Hepatic stellate cell (primary cell): Measurements from ENCODE around the gene GALNT9.
"Not testable (repeated sequence)": the region's sequence is repeated elsewhere in the genome, so short reads cannot be mapped to it uniquely, and the experiment has no call there.

Experiments used
- DNase-seq: peaks from one replicate; pipeline ENCODE4 v3.0.0; 2011; ENCODE audit warnings: low spot score

GALNT9 gene

DNA sequence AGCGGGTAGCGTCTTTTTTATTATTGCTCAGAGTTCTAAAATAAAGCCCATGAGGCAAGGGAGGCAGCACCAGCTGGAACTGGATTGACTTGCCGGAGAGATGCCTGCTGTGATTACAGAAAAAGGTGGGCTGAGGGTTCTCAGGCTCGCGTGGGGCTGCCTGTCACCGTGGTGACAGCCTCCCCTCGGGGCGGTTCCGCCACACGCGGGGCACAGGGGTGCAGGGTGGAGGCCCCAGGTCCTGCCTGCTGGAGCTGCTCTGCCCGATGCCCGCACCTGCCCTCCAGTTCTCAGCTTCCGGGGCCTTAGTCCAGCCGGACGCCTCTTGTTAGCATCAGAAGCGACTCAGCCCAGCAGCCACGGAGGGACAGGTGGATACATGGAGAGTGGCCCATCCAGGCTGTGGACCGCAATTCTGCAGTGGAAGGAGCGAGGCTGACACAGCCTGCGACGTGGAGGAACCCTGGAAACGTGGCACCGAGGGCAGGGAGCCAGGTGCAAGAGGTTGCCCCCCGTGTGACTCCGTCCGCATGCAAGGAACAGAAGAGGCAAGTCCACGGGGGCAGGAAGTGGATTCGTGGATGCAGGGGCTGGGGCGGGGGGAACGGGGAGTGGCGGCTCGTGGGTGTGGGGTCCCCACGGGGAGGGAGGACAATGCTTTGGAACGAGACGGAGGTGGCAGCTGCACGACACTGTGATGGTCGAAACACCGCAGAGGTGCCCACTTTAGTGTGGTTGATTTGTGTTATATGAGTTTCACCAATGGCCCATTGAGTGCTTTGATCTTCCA is 79.5 kb downstream of the GALNT9 start:
- no peak for DNase-seq

DNA sequence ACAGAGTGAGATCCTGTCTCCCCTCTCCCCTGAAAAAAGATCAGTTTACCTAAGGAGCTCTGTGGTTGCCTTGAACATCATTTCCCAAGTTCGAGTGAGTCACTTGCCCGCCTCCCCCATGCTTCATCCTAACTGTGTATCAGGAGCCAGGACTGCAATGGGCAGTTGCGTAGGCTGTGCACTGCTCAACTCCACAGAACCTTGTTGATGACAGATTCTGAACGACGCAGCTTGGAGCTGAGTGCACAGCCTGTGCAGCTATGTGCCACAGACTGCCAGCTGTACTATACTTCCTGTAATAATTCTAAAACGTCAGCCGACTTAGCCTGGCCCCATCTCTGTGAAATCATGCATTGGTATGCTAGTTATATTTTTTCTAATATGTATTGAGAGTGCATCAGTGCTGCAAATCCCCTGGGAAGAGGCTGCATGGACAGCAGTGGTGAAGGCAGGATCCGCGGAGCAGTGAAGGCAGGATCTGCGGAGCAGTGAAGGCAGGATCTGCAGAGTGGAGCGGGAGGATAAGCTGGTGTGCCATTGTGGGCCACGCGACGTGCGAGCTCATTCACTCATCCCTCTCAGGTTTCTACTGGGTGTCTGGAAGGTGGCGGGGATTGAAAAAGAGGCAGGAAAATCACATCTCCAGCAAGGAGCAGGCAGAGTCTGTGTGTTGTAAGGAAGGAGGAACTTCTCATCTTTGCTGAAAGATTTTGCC is 80.8 kb downstream of the GALNT9 start:
- DNase-seq = peak; percentile 31

DNA sequence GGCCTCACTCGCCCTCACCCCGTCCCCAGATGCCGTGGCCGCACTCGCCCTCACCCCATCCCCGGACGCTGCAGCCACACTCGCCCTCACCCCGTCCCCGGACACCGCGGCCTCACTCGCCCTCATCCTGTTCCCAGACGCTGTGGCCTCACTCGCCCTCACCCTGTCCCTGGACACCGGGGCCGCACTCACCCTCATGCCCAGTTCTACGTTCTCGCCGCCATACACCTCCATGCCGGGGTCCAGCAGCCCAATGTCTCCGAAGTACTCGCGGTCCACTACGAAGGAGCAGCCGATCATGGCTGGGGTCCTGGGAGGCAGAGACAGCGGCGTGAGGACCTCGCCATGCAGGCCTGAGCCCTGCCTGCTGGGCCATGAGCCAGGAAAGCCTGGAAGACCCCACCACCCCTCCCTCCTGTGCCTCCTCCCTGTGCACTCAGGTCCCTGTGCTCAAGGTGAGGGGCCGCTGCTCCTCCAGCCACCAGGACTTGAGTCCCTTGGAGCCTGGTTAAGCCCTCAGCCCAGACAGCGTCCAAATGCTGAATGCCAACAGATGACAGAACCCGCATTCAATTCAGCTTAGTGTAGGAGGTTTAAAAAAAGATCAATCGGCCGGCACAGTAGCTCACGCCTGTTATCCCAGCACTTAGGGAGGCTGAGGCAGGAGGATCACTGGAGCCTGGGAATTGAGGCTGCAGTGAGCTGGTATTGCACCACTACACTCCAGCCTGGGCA is 81.5 kb downstream of the GALNT9 start:
- no peak for DNase-seq

DNA sequence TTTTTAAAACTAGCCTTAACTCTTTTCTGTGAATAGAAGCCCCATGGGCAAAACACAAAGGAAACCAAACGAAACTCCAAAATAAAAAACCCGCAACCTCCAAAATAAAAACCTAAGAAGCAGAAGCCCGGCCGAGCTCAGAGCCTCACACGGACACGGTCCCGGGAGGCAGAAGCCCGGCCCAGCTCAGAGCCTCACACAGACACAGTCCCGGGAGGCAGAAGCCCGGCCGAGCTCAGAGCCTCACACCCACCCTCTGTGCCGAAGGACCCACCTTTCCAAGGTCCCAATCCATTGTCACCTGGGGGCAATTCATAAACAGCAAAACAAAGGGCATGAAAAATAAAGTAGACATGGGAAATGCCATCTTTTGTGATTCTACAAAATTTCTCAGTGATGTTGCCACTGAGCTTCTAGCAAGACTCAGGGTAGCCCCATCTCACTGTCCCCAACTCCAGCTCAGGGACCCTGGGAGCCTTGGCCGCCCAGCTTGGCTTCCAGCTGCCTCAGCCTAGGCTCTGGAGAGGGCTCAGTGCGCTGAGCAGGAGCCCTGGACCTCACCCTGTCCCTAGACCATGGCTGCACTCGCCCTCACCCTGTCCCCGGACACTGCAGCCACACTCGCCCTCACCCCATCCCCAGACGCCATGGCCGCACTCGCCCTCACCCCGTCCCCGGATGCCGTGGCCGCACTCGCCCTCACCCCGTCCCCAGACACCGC is 82.2 kb downstream of the GALNT9 start:
- no peak for DNase-seq

DNA sequence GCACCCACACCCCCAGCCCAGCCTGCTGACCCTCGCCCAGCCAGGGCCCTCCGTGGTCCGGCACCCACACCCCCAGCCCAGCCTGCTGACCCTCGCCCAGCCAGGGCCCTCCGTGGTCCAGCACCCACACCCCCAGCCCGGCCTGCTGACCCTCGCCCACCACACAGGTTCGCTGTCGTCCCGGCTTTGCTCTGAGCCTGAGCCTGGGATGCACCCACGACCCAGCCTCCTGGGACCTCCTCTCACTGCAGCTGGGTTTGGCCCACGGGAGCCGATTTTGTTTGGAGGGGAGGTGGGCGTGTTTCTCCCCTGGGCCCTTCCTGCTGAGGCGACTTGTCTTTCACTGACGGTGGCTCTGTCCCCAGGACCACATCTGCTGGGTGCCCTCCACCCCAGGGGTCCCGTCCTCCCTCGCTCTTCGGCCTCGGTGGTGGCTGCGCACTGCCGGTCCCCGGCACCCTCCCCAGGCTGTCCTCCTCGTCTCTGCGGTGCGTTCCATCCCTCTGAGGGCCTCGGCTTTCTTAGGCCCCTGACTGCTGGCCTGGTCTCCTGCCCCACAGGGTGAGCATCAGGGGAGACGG is 83.8 kb downstream of the GALNT9 start:
- no peak for DNase-seq

DNA sequence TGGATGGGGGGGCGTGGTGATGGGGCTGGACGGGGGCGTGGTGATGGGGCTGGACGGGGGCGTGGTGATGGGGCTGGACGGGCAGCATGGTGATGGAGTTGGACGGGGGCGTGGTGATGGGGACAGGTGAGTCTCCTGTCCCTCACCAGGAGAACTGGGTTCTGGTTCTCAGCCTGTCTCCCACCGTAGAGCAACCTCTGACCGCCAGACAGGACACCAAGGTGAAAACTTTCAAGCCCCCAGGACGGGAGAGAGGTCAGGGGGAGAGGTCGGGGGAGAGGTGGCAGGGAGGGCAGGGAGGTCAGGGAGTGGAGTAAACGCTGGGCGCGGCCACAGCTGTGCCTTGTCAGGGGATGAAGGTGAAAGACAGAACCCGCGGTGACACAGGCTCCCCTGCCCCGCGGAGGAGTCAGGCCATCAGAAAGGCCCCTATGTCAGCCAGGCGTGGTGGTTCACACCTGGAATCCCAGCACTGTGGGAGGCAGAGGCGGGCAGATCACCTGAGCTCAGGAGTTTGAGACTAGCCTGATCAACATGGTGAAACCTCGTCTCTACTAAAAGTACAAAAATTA is 84.6 kb downstream of the GALNT9 start:
- no peak for DNase-seq

DNA sequence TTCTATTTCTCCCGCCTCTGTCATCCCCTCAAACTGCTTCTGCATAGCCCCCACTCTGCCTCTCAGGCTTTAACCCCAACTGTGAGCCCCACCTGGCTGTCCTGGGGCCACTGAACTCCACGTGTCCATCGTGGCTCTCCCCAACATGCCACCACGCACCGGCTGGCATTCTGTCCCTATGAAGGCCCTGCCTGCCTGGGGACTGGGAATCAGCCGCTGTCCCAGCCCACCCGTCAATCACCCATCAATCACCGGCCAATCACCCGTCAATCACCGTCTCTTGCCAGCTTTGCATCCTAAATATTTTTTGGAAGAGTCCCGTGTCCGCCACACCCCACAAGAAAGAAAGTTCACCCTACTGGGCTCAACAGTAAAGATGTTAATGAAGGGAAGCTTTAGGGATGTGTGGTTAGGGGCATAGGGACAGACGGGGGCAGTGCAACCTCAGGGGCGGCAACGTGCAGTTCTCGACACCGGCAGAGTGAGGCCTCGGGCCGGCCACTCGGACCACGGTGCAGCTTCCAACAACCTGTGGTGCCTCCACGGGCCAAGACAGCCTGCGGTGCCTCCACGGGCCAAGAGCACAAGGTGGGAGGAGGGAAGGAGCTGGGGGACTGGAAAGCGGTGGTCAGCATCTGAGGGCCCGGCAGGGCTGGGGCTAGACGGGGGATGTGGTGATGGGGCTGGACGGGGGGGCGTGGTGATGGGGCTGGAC is 85.6 kb downstream of the GALNT9 start:
- no peak for DNase-seq

DNA sequence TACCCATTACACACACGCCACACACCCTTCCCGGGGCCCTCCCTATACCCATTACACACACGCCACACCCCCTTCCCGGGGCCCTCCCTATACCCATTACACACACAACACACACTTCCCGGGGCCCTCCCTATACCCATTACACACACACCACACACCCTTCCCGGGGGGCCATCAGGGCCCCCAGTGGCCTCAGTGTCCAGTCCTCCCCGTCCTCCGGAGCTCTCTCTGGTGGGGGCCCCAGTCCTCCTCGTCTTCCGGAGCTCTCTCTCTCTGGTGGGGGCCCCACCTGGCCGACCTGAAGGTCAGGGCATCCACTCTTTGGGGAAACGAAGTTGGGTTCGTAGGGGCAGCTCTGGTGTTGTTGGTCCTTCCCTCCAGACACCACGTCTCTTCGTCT is 86.2 kb downstream of the GALNT9 start:
- DNase-seq = not testable (repeated sequence)

DNA sequence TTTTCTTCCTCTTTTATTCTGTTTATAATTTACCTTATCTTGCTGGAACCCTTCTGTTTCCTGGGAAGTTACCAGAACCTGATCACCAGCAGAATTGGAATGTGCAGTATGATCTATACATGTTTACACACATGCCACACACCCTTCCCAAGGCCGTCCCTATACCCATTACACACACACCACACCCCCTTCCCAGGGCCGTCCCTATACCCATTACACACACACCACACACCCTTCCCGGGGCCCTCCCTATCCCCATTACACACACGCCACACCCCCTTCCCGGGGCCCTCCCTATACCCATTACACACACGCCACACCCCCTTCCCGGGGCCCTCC is 88.8 kb downstream of the GALNT9 start:
- not testable (repeated sequence) for DNase-seq

DNA sequence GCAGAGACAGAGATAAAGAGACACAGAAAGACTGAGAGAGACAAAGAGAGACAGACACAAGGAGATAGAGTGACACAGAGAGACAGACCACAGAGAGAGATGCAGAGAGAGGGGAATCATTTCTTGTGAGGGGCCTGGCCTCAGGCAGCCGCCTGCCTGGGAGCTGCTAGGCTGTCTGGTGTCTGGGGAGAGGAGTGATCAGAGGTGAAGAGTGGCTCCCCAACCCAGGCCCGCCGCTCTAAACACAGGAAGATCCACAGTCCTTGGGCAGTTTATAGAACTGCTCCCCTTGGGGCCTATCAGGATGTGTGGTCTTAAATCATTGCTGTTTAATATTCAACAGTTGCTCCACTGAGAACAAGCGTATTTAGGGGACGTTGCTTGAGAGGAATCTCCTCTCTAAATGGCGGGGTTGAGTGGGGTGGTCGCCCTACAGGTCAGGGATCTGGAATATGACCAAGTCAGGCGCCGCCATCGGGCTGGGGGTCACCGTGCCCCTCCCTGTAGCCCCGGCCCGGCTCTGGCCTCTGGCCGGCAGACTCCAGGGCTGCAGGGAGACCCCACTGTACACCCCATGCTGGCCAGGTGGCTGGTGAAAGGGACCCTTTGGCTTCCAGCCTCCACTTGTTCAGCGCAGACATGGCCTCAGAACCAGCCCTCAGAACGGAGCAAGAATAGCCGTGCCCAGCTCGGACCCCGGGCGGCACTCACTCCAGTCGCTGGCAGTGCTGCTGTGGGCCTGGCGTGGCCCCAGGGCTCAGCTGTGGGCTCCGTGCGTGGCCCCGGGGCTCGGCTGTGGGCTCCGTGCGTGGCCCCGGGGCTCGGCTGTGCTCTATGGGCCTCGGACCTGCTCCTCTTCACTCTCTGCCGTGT is 89.4 kb downstream of the GALNT9 start:
- DNase-seq = no peak

DNA sequence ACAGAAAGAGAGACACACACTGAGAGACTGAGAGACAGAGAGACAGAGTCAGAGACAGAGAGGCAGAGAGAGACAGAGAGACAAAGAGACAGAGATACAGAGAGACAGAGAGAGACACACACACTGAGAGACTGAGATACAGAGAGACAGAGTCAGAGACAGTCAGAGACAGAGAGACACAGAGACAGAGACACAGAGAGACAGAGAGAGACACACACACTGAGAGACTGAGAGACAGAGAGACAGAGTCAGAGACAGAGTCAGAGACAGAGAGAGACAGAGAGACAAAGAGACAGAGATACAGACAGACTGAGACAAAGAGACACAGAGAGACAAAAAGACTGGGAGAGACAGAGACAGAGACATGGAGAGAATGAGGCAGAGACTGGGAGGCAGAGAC is 90.0 kb downstream of the GALNT9 start:
- no peak for DNase-seq

DNA sequence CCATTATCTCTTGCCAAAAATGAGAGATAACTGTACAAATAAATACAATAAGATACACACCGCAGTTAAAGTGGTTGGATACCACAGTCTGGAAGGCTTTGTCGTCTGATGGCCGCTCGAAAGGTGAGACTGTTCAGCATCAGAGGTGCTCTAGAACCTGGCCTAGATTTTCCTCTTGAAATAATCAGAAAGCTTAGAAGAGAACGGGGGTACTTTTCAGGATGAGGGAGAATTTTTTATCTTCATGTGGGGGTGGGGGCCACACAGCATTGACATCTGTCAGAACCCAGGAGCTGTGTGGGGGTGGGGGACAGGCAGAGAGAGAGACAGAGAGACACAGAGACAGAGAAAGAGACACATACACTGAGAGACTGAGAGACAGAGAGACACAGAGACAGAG is 90.5 kb downstream of the GALNT9 start:
- DNase-seq = no peak

DNA sequence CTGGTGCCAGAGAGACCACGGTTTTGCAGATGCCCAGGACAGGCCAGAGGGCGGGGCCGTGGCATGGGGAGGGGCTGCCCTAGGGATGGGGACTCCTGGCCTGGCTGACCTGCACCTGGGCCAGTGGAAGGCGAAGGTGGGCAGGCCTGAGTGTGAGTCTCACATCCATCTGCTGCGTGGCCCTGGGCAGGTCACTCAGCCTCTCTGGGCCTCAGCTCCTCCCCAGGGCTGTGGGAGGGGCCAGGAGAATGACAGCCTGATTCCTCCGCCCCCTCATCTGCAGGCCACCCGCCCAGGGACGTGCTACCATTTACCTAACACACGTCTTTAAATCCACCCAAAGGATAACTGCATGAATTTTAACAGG is 90.9 kb downstream of the GALNT9 start:
- DNase-seq = no peak

DNA sequence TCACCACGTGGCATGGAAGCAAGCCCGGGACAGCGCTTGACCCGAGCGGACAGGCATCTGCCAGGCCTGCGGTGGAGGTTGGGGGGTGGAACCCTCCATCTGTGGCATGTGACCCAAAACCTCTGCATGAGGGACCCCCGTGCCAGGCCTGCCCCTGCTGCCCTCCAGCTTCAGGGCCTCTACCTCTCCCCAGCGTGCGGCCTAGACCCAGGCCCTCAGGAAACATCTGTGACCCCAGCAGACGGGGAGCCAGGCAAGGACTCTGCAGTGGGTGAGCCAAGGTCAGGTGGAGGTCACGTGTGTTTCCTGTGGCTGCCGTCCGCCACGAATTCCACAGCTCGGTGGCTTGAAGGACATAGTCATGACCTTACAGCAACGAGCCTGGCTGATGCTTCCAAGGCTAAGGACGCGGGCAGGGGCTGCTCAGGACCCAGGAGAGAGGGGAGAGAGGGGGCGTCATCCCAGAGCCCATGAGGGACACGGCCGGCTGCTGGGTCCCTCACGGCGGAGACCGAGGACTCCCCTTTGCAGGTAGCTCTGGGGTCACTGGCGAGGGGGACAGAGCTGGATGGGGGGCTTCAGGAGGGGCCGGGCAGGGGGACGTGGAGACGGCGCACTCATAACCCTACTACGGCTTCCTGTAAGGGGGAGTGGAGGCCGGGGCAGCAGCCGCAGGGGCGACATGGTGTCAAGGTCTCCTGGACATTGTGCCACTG is 91.5 kb downstream of the GALNT9 start:
- DNase-seq = no peak

DNA sequence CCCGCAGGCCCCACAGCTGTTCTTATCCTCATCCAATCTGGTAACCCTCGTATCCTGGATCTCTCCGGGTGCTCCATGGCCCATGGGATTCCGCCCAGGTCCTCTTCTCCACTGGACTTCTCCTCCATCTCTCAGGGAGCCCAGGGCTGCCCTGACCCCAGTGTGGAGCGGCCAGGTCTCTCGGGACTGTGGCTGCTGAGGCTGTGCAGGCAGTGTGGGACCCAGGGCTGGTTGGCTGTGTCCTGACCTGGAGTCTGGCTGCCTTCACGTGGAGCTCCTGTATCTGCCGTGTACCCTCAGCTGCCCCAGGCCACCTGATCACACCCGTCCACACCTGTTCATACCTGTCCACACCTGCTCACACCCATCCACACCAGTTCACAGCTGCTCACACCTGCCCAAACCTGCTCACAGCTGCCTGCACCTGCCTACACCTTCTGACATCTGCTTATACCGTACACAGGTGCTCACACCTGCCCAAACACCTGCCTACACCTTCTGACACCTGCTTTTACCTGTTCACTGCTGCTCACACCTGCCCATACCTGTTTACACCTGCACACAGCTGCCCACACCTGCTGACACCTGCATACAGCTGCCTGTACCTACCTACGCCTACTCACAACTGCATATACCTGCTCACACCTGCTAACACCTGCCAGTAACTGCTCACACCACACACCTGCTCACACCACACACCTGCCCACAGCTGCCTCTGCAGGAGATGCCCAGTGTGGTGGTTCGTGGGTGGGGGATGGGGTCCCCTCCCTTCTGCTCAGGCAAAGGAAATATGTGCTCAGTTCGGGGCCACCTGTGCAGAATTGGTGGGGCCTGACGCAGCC is 92.2 kb downstream of the GALNT9 start:
- no peak for DNase-seq

DNA sequence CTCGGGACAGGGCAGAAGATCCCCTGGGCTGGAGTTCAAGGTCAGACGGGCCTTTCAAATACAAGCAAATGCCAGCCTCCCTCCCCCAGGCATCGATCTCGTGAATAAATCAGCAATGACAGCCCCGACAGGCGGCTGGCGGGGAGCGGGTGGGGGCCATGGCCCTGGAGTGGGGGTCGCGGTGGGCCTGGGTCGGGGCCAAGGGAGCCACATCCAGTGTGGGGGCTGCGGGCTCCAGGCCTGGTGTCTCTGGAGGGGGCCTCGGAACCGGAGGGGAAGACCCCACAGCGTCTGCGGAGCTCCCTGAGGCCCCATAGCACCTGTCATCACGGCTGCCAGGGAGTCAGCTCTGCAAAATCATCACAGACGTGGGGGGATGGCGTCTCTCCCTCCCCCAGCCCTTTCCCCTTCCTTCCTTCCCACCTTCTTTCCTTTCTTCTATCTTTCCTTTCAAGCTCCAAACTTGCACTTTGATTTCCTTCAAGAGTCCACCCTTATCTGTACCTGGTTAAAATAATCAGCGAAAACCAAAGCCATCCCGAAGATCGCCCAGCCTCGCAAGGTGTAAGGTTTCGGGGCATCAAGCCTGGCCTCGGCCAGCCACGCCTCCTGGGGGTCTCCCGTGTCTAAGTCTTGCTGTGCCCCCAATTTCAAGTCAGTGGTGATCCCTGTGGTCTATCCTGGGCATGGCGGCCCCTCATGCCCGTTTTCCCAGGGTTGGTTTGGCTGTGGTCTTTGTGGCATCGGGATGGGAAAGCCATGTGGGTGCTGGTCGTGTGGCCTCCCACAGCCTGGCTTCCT is 93.1 kb downstream of the GALNT9 start:
- no peak for DNase-seq

DNA sequence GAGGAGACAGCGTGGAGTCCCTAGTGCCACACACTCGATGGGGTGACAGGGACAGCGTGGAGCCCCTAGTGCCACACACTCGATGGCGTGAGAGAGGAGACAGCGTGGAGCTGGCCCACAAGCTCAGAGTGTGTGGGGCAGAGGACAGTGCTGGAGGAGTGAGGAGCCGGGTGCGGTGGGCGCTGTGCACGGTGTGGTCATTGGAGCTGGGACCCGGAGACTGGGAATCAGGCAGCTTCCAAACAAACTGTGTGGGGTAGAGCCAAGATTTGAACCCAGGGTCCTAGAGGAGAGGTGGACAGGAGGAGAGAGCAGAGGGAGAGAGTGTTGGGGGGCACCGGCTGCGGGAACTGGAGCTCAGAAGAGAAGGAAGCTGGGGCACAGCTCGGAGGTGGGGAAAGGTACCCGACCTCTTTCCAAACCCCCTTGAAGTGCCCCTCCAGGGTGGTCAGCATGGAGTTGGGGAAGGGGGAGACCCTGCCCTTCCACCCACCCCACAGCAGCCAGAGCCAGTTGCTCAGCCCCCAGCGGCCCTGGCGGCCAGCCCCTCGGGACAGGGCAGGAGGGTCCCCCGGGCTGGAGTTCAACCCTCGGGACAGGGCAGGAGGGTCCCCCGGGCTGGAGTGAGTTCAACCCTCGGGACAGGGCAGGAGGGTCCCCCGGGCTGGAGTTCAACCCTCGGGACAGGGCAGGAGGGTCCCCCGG is 94.1 kb downstream of the GALNT9 start:
- DNase-seq = no peak
